ENCODE data around the gene FANCF.
A peak's percentile ranks its signal among the peaks of the same experiment; 100 is the strongest.
"Not testable (repeated sequence)": the region's sequence is repeated elsewhere in the genome, so short reads cannot be mapped to it uniquely, and the experiment has no call there.

Gene FANCF, protein sequence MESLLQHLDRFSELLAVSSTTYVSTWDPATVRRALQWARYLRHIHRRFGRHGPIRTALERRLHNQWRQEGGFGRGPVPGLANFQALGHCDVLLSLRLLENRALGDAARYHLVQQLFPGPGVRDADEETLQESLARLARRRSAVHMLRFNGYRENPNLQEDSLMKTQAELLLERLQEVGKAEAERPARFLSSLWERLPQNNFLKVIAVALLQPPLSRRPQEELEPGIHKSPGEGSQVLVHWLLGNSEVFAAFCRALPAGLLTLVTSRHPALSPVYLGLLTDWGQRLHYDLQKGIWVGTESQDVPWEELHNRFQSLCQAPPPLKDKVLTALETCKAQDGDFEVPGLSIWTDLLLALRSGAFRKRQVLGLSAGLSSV

DNA sequence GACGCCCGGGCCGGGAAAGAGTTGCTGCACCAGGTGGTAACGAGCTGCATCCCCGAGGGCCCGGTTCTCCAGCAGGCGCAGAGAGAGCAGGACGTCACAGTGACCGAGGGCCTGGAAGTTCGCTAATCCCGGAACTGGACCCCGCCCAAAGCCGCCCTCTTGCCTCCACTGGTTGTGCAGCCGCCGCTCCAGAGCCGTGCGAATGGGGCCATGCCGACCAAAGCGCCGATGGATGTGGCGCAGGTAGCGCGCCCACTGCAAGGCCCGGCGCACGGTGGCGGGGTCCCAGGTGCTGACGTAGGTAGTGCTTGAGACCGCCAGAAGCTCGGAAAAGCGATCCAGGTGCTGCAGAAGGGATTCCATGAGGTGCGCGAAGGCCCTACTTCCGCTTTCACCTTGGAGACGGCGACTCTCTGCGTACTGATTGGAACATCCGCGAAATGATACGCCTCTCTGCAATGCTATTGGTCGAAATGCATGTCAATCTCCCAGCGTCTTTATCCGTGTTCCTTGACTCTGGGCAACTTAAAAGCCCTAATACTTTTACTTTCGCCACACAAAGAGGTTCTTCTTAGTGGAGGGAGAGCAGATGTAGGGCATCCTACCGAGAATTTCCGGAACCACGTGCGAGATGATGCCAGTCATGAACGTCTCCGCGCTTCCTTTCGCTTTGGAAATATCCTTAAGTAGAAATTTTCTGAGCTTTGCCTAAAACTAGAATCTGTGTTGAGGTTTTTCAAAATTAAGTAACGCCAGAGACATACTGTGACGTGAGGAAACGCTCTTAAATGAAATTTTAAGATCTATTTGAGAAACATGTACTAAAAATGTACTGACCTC lies at the start of gene FANCF:
Gene FANCF, minus strand, starts transcription at position 376 of the 840 bp plus-strand sequence. Its CDS starts 13 bp downstream, at position 363.
- peak; percentile 97 for DNase-seq

GRCh38 chr11:22674470-22675439 lies 49.1 kb upstream of the FANCF start:
- no peak for DNase-seq

- no peak for DNase-seq
These were observed 46.1 kb upstream of the FANCF start for GRCh38 chr11:22671751-22672150.

GRCh38 chr11:22670830-22671229 lies 45.2 kb upstream of the FANCF start:
- peak; percentile 24 for DNase-seq

DNA sequence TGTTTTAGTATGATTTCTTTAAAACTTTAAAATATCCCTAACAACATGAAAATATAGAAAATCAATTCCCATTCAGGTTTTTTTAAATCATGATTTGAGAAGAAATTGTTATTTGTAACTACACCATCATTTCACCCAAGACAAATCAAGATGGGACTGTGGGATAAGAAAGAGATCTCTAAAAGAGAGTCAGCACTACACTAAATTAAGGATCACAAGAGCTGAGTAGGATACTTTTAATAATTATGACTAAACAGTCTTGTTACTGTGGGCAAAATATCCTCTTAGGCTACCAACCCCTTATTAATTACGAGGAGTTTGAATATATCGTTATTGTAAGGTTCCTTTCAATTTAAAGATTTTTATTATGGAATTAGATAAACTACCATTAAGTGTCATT lies 43.7 kb upstream of the FANCF start:
- DNase-seq: no peak

DNA sequence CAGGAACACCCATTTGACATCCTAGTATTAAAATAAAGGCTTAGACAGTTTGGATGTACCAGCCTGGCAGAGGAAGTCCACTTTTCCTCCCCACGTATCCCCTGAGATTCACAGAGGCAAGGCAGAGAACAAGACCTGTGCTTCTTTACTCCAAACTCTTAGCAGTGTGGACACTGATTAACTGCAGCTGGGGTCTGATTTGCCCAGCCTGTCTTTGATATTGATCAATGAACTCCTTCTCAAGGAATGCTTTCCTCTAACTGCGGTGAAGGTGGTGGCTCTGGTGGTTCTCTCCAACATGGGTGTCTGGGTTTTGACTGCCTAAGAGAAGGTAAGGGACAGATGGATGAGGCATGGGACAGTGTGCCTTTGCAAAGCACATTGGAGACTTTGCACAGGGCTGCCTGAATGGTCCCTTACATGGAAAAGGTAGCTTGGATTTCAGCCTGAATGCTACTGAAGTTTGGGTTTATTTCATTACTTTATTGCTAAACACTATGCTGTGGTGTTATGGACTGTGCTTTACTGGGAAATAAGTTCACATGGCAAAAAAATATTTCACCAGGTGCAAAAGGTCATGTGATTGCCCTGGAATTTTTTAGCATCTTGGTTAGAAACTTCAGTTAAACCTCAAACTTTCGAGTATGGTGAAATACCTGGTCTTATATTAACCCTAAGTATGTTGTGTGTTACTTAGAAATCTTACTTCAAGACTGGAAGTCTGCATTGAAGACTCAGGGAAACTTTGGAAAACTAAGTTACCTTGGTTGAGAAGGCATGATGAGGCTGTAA lies 42.6 kb upstream of the FANCF start:
- no peak for DNase-seq

- DNase-seq: peak; percentile 43
These were observed 41.2 kb upstream of the FANCF start for GRCh38 chr11:22666688-22667439.

DNA sequence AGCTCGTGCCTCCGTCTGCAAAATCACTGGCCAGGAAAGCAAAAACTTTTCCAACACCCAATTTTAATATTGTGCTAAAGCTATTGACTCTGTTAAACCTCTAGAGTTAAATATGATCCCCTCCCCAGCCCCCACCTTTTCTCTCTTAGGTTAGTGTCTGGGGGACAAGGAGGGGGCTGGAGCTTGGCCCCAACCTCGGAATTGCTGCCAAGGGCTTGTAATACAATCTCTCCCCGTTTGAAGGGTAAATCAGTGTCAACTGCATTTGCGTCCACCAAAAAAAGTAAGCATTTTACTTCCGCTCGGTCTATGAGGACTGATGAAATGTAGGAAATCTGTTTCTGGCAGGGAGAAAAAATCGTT lies 40.7 kb upstream of the FANCF start, which contains the start of gene GAS2:
Gene GAS2, plus strand, starts transcription at position 287 of the 363 bp plus-strand sequence. CDS start 8,259 bp downstream, outside the sequence.
- DNase-seq: no peak

- no peak for DNase-seq
These were observed 34.2 kb upstream of the FANCF start for GRCh38 chr11:22659783-22660182.

- DNase-seq: no peak
These were observed 31.6 kb upstream of the FANCF start for GRCh38 chr11:22657101-22657694.

DNA sequence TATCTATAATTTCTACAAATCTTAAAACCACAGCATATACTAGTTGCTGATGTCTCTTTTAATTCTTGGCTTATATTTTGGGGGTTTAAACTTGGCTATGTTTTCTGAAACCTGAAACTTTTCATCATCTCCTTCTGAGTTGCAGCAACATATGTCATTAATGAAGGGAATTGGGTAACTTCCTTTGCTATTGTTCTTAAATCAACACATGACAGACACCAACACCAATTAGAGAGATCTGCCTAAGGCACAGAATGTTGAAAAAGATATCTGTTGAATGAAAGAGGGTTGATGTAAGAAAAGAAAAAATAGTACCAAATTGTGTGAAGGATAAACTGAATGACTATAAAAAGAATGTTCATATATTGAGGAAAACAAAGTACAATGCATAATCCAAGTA lies 30.5 kb upstream of the FANCF start:
- DNase-seq: no peak

DNA sequence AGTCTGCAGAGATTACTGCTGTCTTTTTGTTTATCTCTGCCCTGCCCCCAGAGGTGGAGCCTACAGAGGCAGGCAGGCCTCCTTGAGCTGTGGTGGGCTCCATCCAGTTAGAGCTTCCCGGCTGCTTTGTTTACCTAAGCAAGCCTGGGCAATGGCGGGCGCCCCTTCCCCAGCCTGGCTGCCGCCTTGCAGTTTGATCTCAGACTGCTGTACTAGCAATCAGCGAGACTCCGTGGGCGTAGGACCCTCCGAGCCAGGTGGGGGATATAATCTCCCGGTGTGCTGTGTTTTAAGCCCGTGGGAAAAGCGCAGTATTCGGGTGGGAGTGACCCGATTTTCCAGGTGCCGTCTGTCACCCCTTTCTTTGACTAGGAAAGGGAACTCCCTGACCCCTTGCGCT lies 26.7 kb upstream of the FANCF start:
- DNase-seq: not testable (repeated sequence)

- DNase-seq: no peak
These were observed 15.9 kb upstream of the FANCF start for GRCh38 chr11:22641559-22641958.

DNA sequence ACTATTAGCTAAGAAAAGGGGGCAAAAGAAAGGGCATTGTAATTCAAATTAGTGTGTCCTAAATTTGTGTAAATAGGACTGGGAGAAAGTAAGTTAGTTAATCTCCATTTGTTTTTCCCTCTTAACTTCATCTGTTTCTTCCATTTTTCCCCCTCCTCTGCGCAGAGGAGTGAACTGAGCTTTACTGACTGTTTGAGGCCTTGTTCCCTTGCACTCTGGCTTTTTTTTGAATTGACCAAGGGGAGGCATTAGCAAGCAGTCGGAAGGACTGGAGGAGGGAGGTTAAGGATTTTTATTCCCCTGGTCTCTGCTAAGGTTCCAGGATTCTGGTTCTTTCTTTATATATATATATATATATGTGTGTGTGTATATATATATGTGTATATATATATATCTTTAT lies 15.2 kb upstream of the FANCF start:
- DNase-seq: no peak

- no peak for DNase-seq
These were observed 10.1 kb upstream of the FANCF start for GRCh38 chr11:22635689-22636088.

GRCh38 chr11:22634897-22635629 lies 9.4 kb upstream of the FANCF start:
- peak; percentile 52 for DNase-seq

DNA sequence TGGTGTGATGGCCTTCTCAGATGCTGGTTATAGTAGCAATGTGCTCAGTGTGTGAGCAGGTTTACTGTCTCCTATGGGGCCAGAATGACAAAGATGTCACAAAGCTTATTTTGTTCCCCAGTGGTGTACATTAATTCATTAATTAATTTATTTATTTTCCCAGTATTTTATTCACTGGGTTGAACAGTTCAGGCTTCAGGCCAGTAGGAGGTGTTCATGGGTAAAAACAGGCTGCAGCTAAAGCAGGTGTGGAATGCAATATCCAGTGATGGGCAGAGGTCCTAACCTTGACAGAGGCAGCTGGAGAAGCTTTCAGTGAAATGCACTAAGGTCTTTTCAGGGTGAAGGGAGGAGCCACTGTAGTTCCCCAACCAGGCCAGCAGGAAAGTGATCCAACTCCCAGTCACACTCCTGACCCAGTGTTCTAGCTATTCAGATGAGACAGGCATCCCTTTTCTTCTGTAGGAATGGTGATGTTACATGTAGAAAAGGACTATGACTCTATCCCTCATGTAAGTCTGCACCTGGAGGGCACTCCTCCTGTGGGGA lies 7.8 kb upstream of the FANCF start:
- DNase-seq: no peak

GRCh38 chr11:22627421-22627820 lies 1.8 kb upstream of the FANCF start:
- DNase-seq: no peak

- DNase-seq: no peak
These were observed 1.1 kb upstream of the FANCF start for GRCh38 chr11:22626573-22627239.
